ENCODE data around the gene RAB31.

DNA sequence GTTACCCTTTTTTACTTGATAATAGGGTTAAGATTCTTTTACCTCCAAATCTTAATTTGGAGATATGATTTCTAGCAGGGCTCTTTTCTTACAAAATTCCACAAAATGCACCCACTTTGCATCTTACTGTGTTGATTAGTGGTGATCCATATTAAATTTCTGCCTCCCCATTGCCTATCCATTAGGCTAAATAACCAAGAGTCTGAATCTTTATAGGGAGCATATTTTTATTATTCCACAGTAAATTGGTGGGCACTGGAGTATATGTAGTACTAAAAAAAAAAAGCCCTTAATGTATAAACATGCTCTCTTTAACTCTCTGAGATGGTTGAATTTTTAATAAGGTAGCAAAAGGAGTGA lies 169.5 kb downstream of the RAB31 start:
- TF ChIP-seq, protein P1, sequence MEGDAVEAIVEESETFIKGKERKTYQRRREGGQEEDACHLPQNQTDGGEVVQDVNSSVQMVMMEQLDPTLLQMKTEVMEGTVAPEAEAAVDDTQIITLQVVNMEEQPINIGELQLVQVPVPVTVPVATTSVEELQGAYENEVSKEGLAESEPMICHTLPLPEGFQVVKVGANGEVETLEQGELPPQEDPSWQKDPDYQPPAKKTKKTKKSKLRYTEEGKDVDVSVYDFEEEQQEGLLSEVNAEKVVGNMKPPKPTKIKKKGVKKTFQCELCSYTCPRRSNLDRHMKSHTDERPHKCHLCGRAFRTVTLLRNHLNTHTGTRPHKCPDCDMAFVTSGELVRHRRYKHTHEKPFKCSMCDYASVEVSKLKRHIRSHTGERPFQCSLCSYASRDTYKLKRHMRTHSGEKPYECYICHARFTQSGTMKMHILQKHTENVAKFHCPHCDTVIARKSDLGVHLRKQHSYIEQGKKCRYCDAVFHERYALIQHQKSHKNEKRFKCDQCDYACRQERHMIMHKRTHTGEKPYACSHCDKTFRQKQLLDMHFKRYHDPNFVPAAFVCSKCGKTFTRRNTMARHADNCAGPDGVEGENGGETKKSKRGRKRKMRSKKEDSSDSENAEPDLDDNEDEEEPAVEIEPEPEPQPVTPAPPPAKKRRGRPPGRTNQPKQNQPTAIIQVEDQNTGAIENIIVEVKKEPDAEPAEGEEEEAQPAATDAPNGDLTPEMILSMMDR (optimal IDR thresholded peaks at IDR 0.05 in 1 of 3, IDR thresholded peaks at IDR 0.05 in 1 of 3, conservative IDR thresholded peaks at IDR 0.05 in 1 of 3; ENCODE audit: extremely low read depth in 1 of 3, insufficient read depth in 2 of 3, low read length in 3 of 3), result no peak
- no peak for TF ChIP-seq EZH2 (IDR thresholded peaks at IDR 0.05; ENCODE audit: low read length)

All from keratinocyte (primary cell).